ENCODE results near the gene SEMA6C.

Gene SEMA6C

DNA sequence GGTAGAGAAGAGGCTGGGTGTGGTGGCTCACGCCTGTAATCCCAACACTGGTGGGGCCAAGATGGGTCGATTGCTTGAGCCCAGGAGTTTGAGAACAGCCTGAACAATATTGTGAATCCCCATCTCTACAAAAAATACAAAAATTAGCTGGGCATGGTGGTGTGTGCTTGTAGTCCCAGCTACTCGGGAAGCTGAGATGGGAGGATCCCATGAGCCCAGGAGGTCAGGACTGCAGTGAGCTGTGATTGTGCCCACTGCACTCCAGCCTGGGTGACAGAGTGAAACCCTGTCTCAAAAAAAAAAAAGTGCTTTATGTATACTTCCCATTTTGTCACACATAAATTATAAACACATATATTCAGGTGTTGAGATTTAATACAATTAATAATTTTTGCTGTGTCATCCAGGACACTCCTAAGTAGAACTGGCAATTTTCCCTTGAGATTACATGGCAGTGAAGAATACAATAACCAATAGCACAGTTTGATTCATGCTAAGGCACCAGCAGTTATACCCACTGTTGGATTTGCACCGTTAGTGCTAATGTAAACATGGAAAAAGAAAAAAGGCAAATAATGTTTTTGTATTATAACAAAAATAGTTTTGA is 60.4 kb downstream of the SEMA6C start:
- no peaks in the 10 kb centered on the region for H3K79me2 ChIP-seq (ENCODE audit: insufficient read depth, low read length)
- no peaks in the 10 kb centered on the region for H3K9me3 ChIP-seq (ENCODE audit: insufficient read depth, low read length)
- H3K36me3 ChIP-seq (ENCODE audit: low read length): no peaks in the 10 kb centered on the region
- no peak for TF ChIP-seq EZH2phosphoT487 (conservative IDR thresholded peaks at IDR 0.05; ENCODE audit: low read length)
- no peak for TF ChIP-seq CTCF (IDR thresholded peaks at IDR 0.05; ENCODE audit: insufficient read depth, low read length, poor library complexity, severe bottlenecking)
- no peak overlapping the region for H3K9ac ChIP-seq (ENCODE audit: low read length)
- no peak overlapping the region for H3K27ac ChIP-seq (ENCODE audit: low read depth, low read length)
- no peaks in the 10 kb centered on the region for H3K27me3 ChIP-seq (ENCODE audit: low read length)
- no peak overlapping the region for H3K4me2 ChIP-seq (ENCODE audit: low read depth, low read length, poor library complexity, severe bottlenecking)
- H3F3A ChIP-seq (ENCODE audit: insufficient read depth): no peaks in the 10 kb centered on the region
- H4K20me1 ChIP-seq (ENCODE audit: low read depth, low read length): no peaks in the 10 kb centered on the region
- H3K9me2 ChIP-seq (replicated peaks; ENCODE audit: insufficient read depth, low read length): no peaks in the 10 kb centered on the region
- H2AFZ ChIP-seq (ENCODE audit: low read depth, low read length, severe bottlenecking): no peak overlapping the region
- H3K4me3 ChIP-seq (ENCODE audit: insufficient read depth, low read length, poor library complexity, severe bottlenecking): no peak overlapping the region

Data from SU-DHL-6 (cell line).